GM12865 (cell line): ENCODE data around the gene B3GAT2.
"Not testable (repeated sequence)": the region's sequence is repeated elsewhere in the genome, so short reads cannot be mapped to it uniquely, and the experiment has no call there.

ENCODE experiments used
- DNase-seq: peaks from one replicate; pipeline ENCODE4 v3.0.0; 2010; ENCODE audit warnings: low read depth
- H3K4me3 ChIP-seq: 2 replicates; pipeline ENCODE4 v1.5.1; 2011; ENCODE audit warnings: mild to moderate bottlenecking, low read depth, low read length, control low read depth
- TF ChIP-seq, protein P1 (sequence below): IDR thresholded peaks from 2 replicates; pipeline ENCODE4 v1.5.1; 2011; ENCODE audit warnings: low read length, control low read depth, low read depth, inconsistent platforms; ENCODE audit not compliant: insufficient read depth; ENCODE audit errors: missing control alignments

B3GAT2 gene

DNA sequence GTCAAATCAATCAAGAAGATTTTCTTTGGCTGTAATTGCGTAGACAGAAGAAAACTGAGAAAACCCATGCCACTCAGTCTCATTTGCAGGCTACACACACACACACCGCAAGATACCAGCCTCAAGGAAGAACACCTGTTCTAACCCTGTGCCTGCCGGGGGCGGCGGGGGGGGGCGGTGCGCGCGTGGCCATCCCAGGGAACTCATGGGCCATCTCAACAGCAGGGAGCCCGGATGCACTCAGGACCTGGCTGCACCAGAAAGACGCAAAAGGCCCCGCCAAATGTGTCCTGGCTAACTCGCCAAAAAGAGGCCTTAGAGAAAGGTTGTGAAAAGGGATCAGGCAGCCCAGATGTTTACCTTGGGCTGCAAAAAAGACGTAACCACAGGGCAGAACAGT is 2.1 kb downstream of the B3GAT2 start:
- DNase-seq = no peak
- TF ChIP-seq, protein P1, sequence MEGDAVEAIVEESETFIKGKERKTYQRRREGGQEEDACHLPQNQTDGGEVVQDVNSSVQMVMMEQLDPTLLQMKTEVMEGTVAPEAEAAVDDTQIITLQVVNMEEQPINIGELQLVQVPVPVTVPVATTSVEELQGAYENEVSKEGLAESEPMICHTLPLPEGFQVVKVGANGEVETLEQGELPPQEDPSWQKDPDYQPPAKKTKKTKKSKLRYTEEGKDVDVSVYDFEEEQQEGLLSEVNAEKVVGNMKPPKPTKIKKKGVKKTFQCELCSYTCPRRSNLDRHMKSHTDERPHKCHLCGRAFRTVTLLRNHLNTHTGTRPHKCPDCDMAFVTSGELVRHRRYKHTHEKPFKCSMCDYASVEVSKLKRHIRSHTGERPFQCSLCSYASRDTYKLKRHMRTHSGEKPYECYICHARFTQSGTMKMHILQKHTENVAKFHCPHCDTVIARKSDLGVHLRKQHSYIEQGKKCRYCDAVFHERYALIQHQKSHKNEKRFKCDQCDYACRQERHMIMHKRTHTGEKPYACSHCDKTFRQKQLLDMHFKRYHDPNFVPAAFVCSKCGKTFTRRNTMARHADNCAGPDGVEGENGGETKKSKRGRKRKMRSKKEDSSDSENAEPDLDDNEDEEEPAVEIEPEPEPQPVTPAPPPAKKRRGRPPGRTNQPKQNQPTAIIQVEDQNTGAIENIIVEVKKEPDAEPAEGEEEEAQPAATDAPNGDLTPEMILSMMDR = no peak
- H3K4me3 ChIP-seq = no peak overlapping the region

DNA sequence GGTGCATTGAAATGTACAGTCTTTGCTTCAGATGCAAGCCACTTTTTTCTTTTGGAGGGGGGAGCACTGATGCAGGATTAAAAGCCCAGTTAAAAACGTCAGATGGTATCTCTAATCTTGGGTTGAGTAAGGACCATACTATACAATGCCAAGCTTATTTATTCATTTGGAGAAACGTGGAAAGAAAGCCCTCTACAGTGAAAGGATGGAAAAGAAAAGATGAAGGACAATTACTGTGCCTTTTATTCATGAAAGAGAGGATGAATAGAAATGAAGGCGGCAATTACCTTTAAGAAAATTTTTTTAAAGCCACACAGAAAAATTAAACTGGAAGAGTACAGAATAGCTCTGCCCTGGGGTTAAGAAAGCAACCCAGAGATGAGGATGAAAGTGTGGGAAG is 2.7 kb downstream of the B3GAT2 start:
- H3K4me3 ChIP-seq = no peak overlapping the region
- no peak for DNase-seq
- TF ChIP-seq, protein P1 = no peak

DNA sequence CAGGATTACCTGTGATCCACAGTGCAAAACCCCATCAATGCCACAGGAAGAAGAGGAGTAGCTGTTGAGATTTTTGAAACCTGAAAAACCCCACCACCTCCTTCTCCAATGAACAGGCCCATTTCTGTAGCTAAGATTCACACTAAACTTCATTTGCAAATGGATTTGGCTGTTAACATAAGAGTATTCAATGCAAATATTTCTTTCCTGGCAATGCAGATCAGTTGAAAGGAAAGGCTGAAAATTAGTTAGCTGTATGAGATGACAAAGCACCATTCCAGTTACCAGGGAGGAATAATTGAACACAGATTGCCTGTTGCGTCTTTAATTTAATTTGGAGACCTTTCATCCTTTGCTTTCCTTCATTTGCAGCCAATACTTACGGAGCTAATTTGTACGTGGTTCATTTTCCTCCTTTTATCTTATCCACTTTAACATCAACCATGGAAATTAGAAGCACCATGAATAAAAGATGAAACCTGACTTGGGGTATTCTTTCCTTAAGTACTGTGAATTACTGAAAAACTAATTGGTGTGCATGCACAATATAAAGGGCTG is 4.2 kb downstream of the B3GAT2 start:
- TF ChIP-seq, protein P1 = no peak
- H3K4me3 ChIP-seq = no peak overlapping the region
- DNase-seq = no peak

DNA sequence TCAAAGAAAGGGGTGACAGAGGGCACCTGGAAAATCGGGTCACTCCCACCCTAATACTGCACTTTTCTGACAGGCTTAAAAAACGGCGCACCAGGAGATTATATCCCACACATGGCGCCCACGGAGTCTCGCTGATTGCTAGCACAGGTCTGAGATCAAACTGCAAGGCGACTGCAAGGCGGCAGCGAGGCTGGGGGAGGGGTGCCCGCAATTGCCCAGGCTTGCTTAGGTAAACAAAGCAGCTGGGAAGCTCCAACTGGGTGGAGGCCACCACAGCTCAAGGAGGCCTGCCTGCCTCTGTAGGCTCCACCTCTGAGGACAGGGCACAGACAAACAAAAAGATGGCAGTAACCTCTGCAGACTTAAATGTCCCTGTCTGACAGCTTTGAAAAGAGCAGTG is 12.5 kb downstream of the B3GAT2 start:
- not testable (repeated sequence) for H3K4me3 ChIP-seq, DNase-seq

DNA sequence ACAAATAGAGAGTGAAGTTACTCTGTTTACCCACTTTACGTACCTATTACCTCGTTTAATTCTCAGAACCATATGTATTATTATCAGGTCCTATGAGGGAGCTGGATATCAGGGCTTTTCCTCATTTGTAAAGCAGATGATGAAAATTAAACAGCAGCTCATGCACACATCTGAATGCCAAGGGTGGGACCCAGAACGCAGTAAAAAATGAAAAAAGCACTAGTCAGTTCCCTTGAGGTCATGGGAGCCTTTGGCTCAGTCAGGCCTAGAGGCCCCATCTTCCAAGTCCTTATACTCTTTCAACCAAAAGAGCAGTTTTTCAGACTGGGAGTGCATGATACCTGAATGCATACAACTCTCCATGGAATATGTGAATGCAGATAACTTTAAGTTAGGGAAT is 23.0 kb downstream of the B3GAT2 start:
- TF ChIP-seq, protein P1 = no peak
- no peak for DNase-seq
- H3K4me3 ChIP-seq = no peak overlapping the region

DNA sequence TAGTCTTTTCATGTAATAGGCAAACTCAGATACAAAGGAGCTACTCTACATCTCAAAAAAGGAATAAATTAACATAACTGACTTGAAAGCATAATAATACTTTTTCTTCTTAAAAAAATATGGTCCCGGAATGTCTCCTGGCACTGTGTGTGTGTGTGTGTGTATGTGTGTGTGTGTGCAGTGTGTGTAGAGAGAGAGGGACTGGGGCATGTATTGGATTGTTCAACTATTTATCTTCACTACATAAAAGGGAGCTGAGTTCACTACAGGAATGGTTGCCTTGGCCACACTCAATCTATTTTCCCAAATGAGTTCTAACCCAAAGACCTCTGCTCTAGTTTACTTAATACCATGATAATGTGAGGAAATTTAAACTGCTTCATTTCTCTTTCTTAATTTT is 51.1 kb downstream of the B3GAT2 start:
- H3K4me3 ChIP-seq = no peak overlapping the region
- TF ChIP-seq, protein P1 = no peak
- no peak for DNase-seq

DNA sequence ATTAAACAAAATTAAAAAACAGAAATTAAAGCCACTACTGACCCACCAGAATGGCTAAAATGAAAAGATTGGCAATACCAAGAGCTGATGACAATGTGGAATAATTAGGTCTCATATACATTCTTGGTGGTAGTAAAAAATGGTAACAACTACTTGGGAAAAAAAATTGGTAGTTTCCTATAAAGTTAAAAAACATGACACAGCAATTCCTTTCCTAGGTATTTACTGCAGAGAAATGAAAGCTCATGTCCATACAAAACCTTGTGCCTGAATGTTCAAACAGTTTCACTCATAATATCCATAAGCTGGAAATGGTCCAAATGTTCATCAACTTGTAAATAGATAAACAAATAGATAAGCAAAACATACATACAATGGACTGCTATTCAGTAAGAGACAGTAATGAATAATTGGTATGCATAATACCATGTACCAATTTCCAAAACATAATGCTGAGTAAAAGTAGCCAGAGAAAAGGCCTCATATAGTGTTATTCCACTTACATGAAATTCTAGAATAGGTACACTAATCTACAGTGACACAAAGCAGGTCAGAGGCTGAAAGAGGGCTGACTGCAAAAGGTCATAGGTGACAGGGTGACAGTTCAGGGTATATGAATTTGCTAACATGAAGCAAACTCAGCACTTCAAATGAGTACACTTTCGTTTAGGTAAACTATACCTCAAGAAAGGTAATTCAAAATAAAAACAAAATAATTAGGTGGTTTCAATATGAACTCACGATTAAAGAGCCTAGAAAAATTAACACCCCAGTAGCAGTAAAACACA is 53.0 kb downstream of the B3GAT2 start:
- TF ChIP-seq, protein P1 = no peak
- H3K4me3 ChIP-seq = no peak overlapping the region
- DNase-seq = no peak
